Stimulated activated CD8-positive, alpha-beta memory T cell treated with anti-CD3 and anti-CD28 coated beads, Interleukin-12 subunit alpha, Interleukin-12 subunit beta, amount 100 ng/mL, for 24 hours (primary cell): Measurements from ENCODE around the gene S100A10.
A peak's percentile ranks its signal among the peaks of the same experiment; 100 is the strongest.

Experiments used
- DNase-seq: peaks from one replicate; pipeline ENCODE4 v3.0.0-alpha.2; 2020; ENCODE audit errors: extremely low read depth

The S100A10 gene

DNA sequence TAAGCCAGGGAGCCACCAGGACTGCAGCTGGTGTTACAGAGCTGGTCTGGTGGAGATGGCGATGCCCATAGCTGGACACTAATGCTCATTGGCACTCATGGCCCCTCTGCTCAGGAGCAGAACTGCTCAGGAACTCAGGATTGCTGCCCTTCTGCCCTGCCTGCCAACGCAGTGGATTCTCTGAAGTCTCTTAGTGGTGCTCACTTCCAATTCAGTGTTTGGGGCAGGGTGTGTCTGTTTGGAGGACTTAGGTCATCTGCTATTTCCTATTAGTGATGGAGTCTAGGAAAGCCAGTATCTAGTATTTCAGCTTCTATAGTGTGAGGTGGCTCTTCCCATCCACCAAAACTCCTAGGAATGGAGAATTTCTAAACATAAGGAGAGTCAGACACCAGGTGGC is 29.1 kb downstream of the S100A10 start:
- DNase-seq = no peak

DNA sequence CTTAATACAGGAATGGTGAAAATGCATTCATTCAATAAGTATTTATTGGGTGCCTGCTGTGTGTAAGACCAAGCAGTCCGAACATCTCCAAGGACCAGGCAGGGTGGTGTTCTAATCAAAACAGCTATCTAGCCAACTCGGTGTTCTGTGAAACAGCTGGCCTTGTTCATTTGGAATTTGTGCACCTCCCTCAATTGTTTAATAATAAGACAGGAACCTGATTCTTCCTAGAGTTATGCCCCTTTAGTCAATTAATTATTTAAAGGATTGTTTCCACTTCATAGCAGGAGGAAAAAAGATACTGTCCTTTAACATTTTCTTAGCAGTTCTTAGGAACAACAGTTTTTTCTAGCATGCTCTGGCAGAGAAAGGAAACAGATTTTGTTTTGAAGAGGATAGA is 30.4 kb downstream of the S100A10 start:
- no peak for DNase-seq

DNA sequence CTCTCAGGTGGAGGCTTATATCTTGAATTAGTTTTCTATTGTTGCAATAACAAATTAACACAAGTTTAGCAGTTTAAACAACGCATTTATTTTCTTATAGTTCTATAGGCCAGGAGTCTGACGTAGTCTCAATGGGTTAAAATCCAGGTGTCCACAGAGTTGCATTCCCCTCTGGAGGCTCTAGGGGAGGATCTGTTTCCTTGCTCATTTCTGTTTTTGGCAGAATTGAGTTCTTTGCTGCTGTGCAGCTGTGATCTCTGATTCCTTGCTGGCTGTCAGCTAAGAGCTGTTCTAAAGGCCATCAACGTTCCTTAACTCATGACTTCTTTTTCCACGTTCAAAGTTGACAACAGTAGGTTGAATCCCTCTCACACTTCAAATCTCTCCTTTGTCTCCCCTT is 31.8 kb downstream of the S100A10 start:
- DNase-seq = no peak

DNA sequence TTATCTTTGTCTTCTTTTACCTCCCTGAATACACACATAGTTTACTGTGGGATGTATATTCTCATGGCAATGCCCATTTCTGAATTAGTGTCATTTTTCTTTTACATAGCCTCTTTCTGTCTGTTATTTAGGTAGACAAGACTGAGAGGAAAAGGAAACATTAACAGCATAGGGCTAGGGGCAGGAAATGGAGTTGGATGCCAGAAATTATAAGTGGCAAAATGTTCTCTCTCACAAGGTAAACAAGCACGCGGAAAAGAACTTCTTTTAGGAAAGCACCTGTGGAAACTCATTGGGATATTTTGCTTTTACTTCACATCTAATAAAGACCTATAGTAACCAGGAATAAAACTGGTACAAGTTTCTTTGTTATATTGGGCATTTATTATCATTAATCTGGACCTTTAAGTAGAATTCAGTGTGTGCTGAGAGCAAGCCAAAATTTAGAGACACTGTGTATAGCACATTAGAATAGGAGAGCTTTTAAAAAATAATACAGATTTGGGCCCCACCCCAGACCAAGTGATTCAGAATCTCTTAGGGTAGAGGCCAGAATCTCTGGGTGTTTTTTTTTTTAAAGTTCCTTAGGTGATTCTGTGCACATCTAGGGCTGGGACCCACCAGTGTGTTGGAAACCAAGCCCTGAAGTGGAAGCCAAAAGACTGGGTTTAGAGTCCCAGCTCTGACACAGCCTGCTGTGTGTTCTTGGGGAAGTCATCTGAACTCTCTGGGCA is 32.7 kb downstream of the S100A10 start:
- no peak for DNase-seq

DNA sequence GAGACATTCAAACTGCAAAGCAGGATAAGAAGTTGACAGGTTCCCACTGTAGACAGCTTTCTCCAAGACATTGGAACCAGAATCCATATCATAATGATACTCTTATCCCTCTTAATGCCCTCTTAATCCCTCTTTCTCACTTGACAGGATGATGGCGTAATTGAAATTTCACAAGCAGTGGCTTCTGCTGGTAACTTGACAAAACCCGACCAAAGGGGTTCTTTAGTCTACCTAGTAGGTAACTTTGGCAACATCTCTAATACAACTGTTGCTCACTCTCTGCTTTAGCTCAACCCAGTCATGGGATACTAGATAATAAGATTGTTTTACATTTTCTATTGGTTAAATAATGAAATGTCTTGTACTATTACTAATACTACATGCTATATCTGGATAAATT is 34.7 kb downstream of the S100A10 start:
- no peak for DNase-seq

DNA sequence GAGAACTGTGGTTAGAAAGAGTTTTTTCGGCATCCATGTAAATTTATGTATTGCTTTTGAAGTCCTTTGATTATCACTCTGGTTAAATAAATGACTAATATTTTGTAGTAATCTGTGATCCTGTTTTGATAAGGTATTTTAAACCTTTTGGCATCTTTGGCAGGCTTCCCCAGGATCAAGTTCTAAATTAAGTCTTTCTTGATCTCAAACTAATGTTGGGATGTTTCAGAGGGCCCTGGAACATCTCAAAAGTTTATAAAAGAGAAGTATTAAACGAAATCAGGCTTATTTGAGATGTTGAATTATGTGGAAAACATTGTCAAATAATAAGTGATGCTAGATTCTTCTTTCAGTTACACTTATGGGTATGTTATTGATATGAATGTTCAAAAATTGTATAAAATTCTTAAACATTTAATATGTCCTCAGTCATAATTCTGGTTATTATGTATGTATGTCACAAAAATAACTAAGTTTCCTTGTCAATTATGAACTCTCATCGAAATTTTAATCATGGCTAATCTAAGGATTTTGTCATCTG is 36.6 kb downstream of the S100A10 start:
- DNase-seq = no peak

DNA sequence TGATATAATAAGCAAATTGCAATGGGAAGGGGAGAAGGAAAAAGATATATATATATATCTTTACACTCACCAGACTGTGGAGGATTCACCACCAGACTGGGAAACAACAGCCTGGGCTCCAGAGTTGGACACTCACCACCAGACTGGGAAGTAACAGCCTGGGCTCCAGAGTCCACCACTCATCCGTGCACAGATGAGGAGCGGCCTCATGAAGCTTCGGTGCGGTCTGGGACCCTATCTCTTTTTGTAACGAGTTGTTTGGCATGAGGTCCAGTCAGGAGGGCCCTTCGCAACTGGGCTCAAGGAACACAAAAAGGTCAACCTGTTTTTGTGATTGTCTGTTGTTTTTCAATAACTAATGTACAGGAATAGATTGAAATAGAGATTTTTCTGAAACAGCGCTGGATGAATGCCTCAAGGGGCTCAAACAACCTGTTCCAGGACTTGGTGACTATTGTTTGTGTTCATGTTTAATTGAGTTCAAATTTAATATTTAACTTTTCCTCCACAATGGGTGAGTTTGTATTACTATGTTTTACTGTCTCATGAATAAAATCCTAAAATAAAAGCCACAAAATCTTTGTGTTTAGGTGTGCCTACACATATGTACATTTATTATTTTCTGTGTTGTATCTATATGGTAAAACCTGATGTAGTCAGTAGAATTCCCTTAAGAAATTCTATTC is 40.1 kb downstream of the S100A10 start:
- DNase-seq = no peak

DNA sequence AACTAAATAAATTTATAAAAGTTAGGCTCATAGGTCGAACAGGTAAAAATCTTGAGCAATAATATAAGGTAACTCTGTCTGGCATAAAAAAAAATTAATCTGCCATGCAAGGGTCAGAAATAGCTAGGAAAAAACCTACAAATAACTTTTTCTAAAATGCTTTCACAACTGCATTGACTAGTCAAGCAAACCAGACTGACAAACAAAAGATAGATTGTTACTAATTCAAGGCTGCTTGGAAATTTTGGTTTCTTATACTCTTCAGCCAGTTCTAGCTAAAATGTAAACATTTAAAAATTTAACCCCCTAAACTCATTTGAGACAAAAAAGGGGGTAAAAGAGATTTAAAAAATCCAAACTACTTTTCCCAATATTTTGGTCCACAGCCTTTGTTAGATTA is 40.8 kb downstream of the S100A10 start:
- no peak for DNase-seq

DNA sequence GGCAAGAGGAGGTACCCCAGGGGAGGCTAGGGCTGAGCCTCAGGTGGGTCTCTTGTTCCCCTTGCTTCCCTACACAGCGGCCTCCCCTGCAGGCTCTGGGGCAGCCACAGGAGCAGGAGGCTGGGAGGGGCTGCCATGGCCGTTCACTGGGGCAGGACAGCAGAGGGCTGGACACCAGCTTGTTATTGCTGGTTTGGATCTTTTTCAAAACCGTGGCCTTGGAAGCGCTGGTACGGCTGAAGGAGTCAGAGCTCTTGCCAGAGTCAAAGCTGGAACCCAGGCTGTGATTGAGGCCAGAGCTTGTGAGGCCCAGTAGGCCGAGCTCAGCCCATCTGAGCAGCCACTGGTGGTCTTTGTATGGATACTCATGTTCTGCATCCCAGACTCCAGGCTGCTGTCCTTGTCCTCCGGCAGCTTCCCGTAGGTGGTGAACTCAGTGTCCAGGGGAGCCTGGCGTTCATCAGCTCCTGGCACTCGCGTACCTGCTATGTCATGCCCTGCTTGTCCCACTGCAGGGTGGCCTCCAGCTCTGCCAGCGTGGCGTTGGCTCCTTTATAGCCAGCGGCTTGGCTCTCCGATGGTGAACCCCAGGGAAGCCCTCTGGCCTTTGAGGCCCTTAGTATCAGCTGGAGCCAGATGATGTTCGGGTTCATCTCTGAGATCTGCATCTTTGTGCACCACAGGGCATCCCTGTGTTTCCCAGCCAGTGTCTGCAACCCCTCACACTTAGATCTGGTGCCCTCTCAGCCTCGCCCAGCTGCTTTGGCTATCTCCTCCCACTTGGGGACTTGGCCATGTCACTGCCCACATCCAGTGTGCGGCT is 44.1 kb downstream of the S100A10 start:
- DNase-seq = no peak

DNA sequence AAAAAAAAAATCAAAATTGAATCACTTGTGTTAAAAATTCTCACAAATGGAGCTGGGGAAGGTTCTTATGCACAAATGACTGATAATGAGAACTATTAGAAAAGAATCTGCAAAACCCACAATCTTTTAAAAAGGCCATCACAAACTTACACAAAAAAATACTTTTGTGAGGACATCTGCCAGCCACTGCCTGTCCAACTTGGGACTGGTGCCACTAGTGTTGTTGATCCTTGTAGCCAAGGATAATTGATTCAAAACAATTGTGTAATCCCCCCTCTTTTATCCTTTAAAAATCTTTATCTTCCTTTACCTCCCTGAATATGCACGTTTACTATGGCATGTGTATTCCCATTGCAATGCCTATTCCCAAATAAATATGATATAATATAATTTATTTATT is 45.2 kb downstream of the S100A10 start:
- DNase-seq = no peak

DNA sequence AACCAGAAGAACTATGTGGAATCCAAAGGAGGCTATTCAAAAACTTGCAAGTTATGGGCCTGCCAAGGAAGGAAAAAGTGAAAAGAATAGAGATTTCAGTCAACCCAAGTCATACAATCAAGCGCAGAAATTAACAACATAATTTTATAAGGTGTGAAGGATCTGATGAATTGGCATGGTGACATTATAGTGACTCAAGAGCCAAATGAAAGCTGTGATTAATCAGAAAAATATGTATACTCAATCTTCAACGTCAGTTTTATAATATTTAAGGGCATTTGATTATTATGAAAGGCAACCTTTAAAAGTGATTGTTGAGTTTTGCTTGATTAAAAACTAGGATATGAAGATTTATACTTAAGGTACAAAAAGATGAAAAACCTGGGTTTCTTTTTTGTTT is 46.5 kb downstream of the S100A10 start:
- DNase-seq = no peak

DNA sequence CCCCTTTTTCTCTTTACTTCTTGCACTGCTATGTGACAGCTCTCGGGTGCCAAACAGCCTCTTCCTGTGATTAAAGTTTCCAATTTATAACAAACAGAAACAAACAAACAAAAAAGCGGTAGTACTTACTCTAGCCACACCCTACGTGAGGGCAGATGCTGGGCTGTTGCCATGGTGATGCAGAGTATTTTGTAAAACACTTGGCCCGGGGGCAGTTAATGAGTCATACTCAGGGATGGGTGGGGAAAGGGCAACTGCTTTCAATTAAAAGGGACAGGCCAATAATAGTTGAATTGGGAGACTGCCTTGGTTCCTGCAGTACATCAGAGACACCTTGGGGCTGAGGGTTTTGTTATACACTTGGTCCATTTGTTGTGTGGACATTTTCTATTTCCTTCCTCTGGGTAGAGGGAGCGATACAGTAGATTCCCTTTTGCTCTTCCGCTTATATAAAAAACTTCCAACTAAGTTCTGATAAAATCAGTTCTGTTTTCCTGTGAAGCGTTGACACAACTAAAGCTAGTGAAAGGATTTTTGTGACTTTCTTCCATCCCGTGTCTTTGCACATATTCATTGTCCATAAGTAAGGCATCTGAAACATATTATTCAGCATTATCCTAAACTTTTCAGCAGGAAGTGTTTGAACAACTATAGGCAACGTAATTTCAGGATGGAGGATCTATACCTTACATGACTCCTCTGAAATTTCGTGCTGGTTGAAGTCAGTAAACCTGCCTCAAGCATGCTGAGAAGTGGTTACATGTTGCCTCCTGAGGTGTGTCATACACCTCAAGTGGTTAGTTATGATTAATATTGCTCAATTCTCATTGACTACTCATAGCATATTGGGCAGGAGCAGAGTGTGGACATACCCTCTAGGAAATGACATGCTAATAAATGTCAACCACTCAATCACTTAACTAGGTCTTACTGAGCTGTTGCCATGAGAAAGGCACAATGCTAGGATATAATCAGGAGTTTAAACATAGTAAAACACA is 47.6 kb downstream of the S100A10 start:
- DNase-seq = peak; percentile 70

DNA sequence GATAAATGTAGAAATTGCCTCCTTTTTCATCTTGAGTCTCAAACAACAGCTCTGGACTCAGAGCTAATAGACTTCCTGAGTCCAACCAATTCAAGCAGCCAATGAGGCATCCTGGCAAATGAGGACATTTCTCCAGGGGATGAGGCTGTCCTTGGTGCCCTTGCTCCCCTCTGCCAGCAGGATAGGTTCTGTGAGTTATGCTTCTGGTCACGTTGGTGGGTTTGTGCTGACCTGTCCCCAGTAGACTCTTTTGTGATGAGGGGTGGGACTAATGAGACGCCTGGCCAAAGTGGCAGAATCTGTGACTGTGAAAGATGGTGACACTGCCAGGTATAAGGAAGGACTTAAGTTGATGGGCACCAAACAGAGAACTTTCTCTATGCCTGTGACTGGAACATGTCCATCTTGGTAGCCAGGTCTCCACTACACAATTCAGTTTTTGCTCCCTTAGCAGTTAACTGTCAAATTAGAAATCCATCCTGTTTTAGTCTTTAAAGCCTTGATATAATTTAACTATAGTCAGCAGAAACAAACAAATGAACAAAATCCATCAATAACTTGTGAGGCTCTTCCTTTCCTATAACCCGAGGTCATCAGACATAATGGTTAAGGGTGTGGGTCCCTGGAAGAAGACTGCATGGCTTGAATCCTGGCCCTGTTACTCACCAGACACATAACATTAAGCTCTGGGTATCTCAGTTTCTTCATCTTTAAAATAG is 48.6 kb downstream of the S100A10 start:
- DNase-seq = no peak

DNA sequence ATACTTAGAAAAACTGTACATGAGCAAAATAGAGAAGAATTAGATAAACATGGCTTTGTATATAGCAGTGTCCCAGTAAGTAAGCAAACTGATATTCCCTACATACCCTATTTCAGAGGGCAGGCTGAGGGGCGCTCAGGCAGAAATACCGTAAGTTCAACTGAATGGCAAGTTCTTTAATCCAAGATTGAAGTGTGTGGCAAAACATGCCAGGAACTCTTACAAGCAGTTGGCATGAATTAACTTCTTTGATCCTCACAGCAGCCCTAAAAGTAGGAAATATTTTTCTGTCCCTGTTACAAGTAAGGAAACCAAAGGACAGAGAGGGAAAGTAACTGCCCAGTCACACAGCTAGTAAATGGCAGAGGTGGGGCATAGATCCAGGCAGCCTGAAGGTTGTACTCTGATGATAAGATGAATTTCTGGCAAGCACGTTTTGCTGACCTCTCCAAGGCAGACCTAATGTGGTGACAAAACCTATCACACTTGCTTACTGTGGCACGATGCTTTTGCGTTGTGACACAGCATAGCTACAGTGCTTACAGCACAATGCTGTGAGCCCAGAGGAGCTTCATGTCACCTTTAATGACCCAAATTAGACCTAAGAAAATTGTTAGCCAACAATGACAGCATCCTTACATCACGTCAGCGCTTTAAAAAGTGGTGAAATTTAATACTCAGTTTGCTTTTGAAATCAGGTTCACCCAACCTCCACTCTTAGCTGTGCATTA is 49.4 kb downstream of the S100A10 start:
- no peak for DNase-seq

DNA sequence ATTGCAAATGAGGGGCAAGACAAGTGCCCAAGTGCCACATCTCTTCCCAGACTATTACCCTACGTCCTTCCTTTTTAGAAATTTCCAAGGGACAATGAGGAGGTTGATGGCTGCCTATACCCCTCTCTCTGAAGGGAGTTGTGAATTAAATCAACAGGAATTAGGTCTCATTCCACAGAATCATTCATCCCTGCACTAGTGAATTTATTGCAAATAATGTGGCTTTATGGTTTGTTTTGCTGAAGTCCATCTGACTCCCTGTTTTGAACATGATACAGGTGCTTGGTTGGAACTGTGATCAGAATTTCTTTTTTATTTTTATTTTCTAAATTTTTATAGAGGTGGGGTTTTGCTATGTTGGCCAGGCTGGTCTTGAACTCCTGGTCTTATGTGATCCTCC is 50.1 kb downstream of the S100A10 start:
- no peak for DNase-seq

DNA sequence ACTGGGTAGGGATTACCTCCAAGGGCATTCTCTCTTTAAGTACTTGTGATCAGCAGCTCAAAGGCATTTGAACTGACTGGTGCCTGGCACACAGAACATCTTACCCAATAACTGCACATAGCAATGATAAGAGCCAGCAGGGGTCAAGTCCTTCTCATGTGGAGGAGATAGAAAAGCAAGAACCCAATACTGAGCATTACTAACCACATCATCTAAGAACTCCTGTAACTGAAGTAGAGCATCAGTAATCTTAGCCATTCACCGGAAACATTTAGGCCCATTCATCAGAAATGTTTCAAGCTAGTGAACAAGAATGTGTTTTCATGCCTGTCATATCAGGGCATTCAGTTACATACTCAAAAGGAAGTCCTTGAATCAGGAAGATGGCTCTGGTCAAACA is 50.8 kb downstream of the S100A10 start:
- no peak for DNase-seq

DNA sequence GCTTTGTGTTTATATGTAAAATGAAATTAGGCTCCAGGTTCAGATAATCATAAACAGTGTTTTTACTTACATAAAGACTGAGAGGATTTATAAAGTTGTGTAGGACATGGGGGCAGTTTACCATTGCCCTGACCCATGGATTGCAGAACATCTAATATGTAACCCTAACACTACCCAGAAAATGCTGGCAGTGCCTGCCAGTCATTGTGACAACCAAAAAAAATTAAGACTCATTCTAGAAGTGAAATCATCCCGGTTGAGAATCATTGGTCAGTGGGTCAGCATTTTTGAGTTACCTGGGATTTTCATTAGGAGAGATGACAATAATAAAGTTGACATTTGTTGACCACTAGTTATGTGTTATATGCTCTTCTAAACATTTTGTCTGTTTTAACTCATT is 53.1 kb downstream of the S100A10 start:
- DNase-seq = no peak

DNA sequence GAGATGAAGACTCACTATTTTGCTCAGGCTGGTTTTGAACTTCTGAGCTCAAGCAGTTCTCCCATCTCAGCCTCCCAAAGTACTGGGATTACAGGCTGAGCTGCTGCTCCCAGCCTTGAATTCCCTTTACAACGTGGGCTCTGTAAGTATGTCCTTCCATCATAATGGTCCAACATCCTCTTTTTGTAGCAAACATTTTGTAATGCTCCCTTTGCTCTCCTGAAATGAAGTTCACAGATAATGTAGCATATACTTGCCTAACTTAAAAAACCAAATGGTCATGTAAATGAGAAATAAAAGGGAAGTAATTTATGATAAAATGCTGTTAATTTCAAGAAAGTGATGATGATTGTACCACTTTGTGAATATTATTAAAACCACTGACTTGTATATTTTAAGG is 53.9 kb downstream of the S100A10 start:
- no peak for DNase-seq

DNA sequence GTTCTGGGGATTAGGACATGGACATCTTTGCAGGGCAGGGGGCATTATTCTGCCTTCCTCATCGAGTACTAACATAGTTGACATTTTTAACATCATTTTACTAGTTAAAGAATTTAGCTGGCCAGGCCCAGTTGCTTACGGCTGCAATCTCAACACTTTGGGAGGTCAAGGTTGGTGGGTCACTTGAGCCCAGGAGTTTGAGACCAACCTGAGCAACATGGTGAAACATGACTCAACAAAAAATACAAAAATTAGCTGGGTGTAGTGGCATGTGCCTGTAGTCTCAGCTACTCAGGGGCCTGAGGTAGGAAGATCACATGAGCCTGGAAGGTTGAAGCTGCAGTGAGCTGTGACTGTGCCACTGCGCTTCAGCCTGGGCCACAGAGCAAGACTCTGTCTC is 54.5 kb downstream of the S100A10 start:
- DNase-seq = no peak

DNA sequence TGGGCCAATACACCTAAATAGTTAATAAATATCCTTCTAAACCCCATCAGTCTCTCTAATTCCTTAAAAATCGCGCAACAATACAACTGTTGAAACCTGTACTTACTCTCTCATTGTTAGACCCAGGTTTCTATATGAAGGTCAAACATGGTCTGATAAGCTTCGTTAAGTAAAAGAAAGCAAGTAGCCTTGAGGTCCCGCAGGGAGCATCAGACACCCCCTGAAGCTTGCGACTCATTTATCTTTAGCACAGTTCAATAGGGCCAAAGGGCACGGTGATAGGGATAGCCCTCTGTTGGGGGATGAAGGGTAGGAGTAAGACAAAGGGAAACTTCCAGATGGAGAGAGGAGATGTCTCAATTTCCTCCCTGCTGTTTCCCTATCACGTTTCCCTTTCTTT is 57.0 kb downstream of the S100A10 start:
- no peak for DNase-seq
